Breast epithelium (tissue), 3 donors: ENCODE results near the gene NEURL3.

ENCODE experiments used
- CTCF ChIP-seq, 3 donors: fragments of 450-650 bp; IDR thresholded peaks; one replicate each; pipeline ENCODE4 v1.5.1; 2016 to 2017; ENCODE audit warnings: antibody characterized with exemption in 3 of 3, mild to moderate bottlenecking in 3 of 3, moderate library complexity in 3 of 3
- POLR2A ChIP-seq: fragments of 450-650 bp; IDR thresholded peaks from one replicate; pipeline ENCODE4 v1.6.1; 2016; ENCODE audit warnings: antibody characterized with exemption, mild to moderate bottlenecking, moderate library complexity
- POLR2AphosphoS5 ChIP-seq, 3 donors: sonication (generic); formaldehyde crosslinking; IDR thresholded peaks; one replicate each; pipeline ENCODE4 v1.6.1; 2017; ENCODE audit warnings: antibody characterized with exemption in 3 of 3

DNA sequence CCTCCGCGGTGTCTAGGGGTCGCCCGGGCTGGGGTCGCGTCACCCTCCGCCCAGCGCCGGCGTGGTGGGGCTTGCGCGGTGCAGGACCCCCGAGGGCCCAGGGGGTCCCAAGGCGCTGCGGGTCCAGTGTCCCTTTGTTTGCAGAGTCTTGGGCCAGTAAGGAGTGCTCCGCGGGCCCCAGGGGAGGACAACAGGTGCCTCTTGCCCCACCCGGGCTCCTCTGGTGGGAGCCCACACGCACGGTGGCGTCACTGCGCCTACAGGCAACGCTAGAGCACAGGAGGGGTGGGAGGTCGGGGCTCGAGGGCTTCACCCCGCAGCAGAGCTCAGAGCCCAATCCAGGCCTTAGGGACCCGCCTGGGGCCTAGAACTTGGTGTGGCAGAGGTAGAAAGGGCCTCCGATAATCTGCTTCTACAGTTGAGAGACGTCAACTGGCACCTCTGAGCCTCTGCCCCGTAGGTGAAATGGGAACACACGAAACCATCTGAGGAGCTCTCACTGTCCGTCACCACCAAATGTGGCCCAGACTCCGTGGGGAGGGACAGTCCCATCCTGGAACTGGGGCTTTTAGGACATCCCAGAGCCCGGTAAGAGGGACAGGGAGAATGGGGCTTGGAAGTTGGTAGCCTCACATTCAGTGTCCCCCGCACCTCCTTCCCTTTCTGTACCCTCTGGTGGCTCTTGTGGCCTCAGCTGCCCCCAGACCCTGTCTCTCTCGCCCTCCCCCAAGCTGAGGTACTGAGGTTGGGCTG is 32.8 kb upstream of the NEURL3 start:
- TF ChIP-seq CTCF (IDR thresholded peaks at IDR 0.05) (no peak), POLR2A (no peak), POLR2AphosphoS5 (IDR thresholded peaks at IDR 0.05) (no peak)
